Measurements from ENCODE around the gene NDUFB3. TPM values are rescaled to one million over a fixed set of nuclear protein-coding genes. Genes with fewer than 3 reads are reported as not detected.
A peak's percentile ranks its signal among the peaks of the same experiment; 100 is the strongest.
"Not testable (repeated sequence)": the region's sequence is repeated elsewhere in the genome, so short reads cannot be mapped to it uniquely, and the experiment has no call there.

NDUFB3 gene
- total RNA-seq, result 10 to 100 TPM; 28.1 to 32.1 TPM

GRCh38 chr2:201071479-201072200, at the start of gene NDUFB3, which contains the start of gene HYCC2:
TSS of gene NDUFB3 (plus strand) at chr2:201072001. CDS start at chr2:201078883, 6,882 bp downstream.
TSS of gene HYCC2 (minus strand) at chr2:201071671. CDS start at chr2:201024009, 47,662 bp downstream.
- peak within 1 kb of the TSS; percentile 94 for H3K4me3 ChIP-seq
- peak within 1 kb of the TSS; percentile 86 to 95 for H3K27ac ChIP-seq
- H3K36me3 ChIP-seq, result no peaks in the 10 kb centered on the region
- ATAC-seq (ENCODE audit: insufficient number of reproducible peaks, low FRiP score, low read depth) (peak; percentile 100), DNase-seq (ENCODE audit: low spot score) (peak; percentile 64)
- H3K9me3 ChIP-seq, result no peaks in the 10 kb centered on the region
- no peaks in the 10 kb centered on the region for H3K27me3 ChIP-seq (replicated peaks; ENCODE audit: insufficient read depth)
- TF ChIP-seq CTCF (IDR thresholded peaks at IDR 0.05), result no peak
- peaks cover 26 to 33% of the 10 kb centered on the region in 2 donors for H3K4me1 ChIP-seq (ENCODE audit: control insufficient read depth in 1 of 2, low read depth in 2 of 2)

DNA sequence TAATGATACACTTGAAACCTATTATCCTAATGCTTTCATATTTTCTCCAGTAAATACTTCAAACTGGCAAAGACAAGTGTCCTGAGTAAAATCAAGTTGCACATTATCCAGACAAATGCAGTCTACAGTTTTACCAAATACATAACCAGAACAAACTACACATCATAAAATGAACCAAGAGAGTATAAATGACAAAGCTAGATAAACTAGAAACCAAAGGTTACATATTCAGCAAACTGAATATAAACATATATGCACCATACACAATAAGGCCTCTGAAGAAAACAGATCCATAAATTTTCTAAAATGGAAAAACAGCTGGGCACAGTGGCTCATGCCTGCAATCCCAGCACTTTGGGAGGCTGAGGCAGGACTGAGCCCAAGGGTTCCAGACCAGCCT, 47.3 kb upstream of the NDUFB3 start:
- Histone ChIP-seq H3K36me3 (peaks cover 6% of the 10 kb centered on the region), H3K27ac (no peak overlapping the region), H3K4me3 (no peak overlapping the region), H3K4me1 (ENCODE audit: control insufficient read depth in 1 of 2, low read depth in 2 of 2) (no peaks in the 10 kb centered on the region), H3K9me3 (no peaks in the 10 kb centered on the region), H3K27me3 (replicated peaks; ENCODE audit: insufficient read depth) (no peaks in the 10 kb centered on the region)
- ATAC-seq (ENCODE audit: insufficient number of reproducible peaks, low FRiP score, low read depth), result no peak
- no peak for DNase-seq (ENCODE audit: low spot score)
- no peak for TF ChIP-seq CTCF (IDR thresholded peaks at IDR 0.05)

GRCh38 chr2:201034355-201034754, 37.4 kb upstream of the NDUFB3 start:
- not testable (repeated sequence) for ATAC-seq (ENCODE audit: insufficient number of reproducible peaks, low FRiP score, low read depth); H3K36me3 ChIP-seq; H3K27me3 ChIP-seq (replicated peaks; ENCODE audit: insufficient read depth); H3K4me3 ChIP-seq; H3K27ac ChIP-seq; H3K9me3 ChIP-seq; DNase-seq (ENCODE audit: low spot score); H3K4me1 ChIP-seq (ENCODE audit: control insufficient read depth in 1 of 2, low read depth in 2 of 2)

DNA sequence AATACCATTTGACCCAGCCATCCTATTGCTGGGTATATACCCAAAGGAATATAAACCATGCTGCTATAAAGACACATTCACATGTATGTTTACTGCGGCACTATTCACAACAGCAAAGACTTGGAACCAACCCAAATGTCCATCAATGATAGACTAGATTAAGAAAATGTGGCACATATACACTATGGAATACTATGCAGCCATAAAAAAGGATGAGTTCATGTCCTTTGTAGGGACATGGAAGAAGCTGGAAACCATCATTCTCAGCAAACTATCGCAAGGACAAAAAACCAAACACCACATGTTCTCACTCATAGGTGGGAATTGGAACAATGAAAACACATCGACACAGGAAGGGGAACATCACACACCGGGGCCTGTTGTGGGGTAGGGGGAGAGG, 33.4 kb upstream of the NDUFB3 start:
- not testable (repeated sequence) for H3K36me3 ChIP-seq; DNase-seq (ENCODE audit: low spot score); ATAC-seq (ENCODE audit: insufficient number of reproducible peaks, low FRiP score, low read depth); H3K4me3 ChIP-seq; H3K4me1 ChIP-seq (ENCODE audit: control insufficient read depth in 1 of 2, low read depth in 2 of 2); H3K27ac ChIP-seq; H3K9me3 ChIP-seq; H3K27me3 ChIP-seq (replicated peaks; ENCODE audit: insufficient read depth)

- DNase-seq (ENCODE audit: low spot score) (no peak), ATAC-seq (ENCODE audit: insufficient number of reproducible peaks, low FRiP score, low read depth) (no peak)
- H3K9me3 ChIP-seq, result no peaks in the 10 kb centered on the region
- H3K4me1 ChIP-seq (ENCODE audit: control insufficient read depth in 1 of 2, low read depth in 2 of 2), result no peaks in the 10 kb centered on the region
- no peak overlapping the region for H3K27ac ChIP-seq
- no peak overlapping the region for H3K4me3 ChIP-seq
- no peaks in the 10 kb centered on the region for H3K27me3 ChIP-seq (replicated peaks; ENCODE audit: insufficient read depth)
- H3K36me3 ChIP-seq, result no peaks in the 10 kb centered on the region
- TF ChIP-seq CTCF (IDR thresholded peaks at IDR 0.05), result no peak
Measured at GRCh38 chr2:201038855-201039254, 32.9 kb upstream of the NDUFB3 start.

DNA sequence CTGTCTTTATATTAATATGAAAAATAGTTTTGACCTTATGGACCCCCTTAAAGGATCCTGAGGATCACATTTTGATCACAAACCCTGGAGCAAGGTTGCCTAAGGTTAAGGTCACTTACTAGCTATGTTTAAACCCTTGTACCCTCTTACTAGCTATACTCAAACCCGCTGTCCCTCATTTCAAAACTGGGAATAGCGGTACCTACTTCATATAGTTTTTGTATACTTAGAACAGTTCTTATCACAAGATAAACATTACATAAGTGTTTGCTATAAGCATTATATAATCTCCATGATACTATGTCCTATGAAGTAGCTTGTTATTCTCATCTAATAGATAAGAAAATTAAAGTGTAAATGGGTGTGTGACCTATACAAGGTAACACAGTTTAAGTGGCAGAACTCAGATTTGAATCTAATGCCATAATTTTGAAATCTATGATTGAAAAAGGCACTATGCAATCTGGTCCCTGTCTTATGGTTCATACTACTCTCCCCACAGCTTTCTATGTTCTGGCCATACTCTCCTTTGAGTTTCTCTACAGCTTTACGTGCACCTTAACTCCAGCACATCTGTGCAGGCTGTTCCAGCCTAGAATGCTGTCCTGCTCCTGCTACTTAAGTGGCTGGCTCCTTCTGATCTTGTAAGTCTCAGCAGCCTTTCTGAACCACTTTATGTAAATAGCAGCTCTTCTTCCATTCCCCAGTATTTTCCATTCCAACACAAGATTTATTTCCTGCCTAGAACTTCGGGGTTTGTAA, 30.8 kb upstream of the NDUFB3 start:
- Histone ChIP-seq H3K36me3 (no peaks in the 10 kb centered on the region), H3K27me3 (replicated peaks; ENCODE audit: insufficient read depth) (no peaks in the 10 kb centered on the region), H3K4me3 (no peak overlapping the region), H3K27ac (no peak overlapping the region), H3K4me1 (ENCODE audit: control insufficient read depth in 1 of 2, low read depth in 2 of 2) (no peaks in the 10 kb centered on the region), H3K9me3 (no peaks in the 10 kb centered on the region)
- DNase-seq (ENCODE audit: low spot score), result no peak
- no peak for TF ChIP-seq CTCF (IDR thresholded peaks at IDR 0.05)
- no peak for ATAC-seq (ENCODE audit: insufficient number of reproducible peaks, low FRiP score, low read depth)

- H3K27me3 ChIP-seq (replicated peaks; ENCODE audit: insufficient read depth); H3K36me3 ChIP-seq; H3K9me3 ChIP-seq; H3K4me1 ChIP-seq (ENCODE audit: control insufficient read depth in 1 of 2, low read depth in 2 of 2); ATAC-seq (ENCODE audit: insufficient number of reproducible peaks, low FRiP score, low read depth); DNase-seq (ENCODE audit: low spot score); H3K27ac ChIP-seq; H3K4me3 ChIP-seq: not testable (repeated sequence)
Measured at GRCh38 chr2:201042451-201042850, 29.4 kb upstream of the NDUFB3 start.

DNA sequence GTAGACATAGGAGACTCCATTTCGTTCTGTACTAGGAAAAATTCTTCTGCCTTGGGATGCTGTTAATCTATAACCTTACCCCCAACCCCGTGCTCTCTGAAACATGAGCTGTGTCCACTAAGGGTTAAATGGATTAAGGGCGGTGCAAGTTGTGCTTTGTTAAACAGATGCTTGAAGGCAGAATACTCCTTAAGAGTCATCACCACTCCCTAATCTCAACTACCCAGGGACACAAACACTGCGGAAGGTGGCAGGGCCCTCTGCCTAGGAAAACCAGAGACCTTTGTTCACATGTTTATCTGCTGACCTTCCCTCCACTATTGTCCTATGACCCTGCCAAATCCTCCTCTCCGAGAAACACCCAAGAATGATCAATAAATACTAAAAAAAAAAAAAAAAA, 28.8 kb upstream of the NDUFB3 start:
- H3K4me1 ChIP-seq (ENCODE audit: control insufficient read depth in 1 of 2, low read depth in 2 of 2); H3K9me3 ChIP-seq; H3K27ac ChIP-seq; H3K36me3 ChIP-seq; DNase-seq (ENCODE audit: low spot score); H3K27me3 ChIP-seq (replicated peaks; ENCODE audit: insufficient read depth); H3K4me3 ChIP-seq; ATAC-seq (ENCODE audit: insufficient number of reproducible peaks, low FRiP score, low read depth): not testable (repeated sequence)
